Occipital lobe (tissue), 2 donors: Measurements from ENCODE around the gene NDUFS6. TPM values are rescaled to one million over a fixed set of nuclear protein-coding genes. Genes with fewer than 3 reads are reported as not detected.

Experiments
- DNase-seq: peaks from one replicate; lab custom pipeline; 2025; lab: John Stamatoyannopoulos, UW
- total RNA-seq: library from RNA; depleted of rRNA; stranded (reverse); fragments of >200 nt; gene quantifications from one replicate; pipeline ENCODE4 v1.2.3, GENCODE V29; 2014

Gene NDUFS6
- total RNA-seq, 1 donor from 2014 or later, result 12.9 TPM

DNA sequence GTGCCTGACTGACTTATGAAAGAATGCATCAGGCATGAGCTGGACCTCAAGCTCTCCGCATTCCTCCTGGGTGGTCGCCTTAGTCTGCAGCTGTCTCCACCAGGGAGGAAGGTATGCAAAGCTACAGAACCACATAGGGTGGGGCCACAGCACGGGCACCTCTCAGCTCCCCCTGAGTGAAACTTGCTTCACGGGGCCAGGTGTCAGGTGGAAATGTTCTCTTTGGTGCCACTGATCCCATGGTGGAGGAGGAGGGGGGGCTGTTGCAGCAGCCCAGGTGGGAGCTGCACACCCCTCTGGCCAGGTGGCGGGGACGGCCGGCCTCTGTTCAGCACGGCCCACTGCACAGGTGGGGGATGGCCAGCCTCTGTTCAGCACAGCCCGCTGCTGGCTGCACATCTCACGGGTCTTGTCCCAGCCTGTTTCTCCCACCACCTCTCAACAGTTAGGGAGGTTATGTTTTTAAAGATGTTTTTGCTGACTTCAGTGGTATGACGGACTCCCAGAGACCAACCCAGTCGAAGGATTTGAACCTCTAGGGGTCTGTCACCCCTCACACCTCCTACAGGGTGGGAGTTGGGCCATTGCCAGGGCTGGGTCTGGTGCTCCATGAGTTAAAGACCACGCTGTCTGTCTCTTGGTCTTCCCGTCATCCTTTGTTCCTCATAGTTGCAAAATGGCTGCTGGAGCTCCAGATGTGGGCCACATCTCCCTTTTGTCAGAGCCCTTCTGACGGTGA lies 35.9 kb upstream of the NDUFS6 start:
- no peak for DNase-seq

GRCh38 chr5:1765880-1766235 lies 35.3 kb upstream of the NDUFS6 start:
- DNase-seq, result no peak

DNA sequence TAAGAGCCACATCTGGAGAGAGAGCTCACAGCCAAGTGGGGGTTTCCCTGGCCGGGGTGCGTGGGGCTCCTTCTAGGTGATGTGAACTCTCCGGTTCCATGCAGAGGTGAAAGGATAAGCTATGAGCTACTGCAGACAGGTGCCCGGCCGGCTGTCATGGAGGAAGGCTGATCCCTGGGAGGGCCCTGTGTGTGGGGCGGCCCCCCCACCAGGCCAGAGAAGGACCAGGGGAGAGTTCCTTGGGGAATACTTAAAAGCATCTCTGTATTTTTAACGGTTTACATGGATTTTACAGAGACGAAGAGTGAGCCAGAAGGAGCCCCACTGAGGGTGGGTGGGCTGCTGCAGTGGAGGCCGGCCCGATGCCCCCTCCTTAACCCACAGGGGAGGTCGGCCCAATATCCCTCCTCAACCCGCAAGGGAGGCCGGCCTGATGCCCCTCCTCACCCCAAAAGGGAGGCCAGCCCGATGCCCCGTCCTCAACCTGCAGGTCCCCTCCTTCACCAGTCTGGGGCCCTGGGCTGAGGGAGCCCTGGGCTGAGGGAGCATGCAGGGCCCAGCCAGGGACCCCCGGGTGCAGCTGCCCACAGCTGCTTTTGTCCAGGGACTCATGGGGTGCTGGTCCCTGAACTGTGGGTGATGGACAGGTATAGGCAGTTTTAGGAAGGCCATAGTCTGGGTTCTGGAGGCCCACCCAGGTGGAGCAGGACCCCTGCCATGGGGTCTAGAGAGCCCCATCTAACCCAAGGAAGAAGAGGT lies 33.5 kb upstream of the NDUFS6 start:
- no peak for DNase-seq

GRCh38 chr5:1768283-1769000 lies 32.8 kb upstream of the NDUFS6 start:
- DNase-seq, result no peak

DNA sequence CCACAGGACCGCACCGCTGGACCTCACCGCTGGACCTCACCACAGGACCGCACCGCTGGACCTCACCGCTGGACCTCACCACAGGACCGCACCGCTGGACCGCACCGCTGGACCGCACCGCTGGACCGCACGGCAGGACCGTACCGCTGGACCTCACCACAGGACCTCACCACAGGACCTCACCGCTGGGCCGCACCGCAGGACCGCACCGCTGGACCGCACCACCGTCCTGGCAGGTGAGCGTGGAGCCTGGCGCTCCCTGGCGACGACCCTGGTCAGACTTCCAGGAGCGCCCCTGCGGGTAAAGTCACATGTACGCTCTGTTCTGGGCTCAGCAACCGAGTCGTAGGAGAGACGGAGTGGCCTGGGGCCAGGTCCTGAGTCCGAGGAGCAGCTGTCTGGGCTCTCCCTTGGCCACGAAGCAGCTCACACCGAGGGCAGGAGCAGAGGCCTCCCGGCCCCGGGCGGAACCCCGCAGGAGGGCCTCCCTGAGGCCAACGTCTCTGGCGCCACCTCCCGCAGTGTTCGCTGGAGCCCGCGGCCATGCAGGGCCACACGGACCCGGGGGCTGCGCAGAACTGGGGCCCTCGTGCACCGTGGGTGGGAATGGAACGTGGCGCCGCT lies 32.1 kb upstream of the NDUFS6 start:
- DNase-seq, result no peak

- no peak for DNase-seq
Measured at GRCh38 chr5:1769752-1770442, 31.3 kb upstream of the NDUFS6 start.

- no peak for DNase-seq
Measured at GRCh38 chr5:1770443-1770802, 30.8 kb upstream of the NDUFS6 start.

DNA sequence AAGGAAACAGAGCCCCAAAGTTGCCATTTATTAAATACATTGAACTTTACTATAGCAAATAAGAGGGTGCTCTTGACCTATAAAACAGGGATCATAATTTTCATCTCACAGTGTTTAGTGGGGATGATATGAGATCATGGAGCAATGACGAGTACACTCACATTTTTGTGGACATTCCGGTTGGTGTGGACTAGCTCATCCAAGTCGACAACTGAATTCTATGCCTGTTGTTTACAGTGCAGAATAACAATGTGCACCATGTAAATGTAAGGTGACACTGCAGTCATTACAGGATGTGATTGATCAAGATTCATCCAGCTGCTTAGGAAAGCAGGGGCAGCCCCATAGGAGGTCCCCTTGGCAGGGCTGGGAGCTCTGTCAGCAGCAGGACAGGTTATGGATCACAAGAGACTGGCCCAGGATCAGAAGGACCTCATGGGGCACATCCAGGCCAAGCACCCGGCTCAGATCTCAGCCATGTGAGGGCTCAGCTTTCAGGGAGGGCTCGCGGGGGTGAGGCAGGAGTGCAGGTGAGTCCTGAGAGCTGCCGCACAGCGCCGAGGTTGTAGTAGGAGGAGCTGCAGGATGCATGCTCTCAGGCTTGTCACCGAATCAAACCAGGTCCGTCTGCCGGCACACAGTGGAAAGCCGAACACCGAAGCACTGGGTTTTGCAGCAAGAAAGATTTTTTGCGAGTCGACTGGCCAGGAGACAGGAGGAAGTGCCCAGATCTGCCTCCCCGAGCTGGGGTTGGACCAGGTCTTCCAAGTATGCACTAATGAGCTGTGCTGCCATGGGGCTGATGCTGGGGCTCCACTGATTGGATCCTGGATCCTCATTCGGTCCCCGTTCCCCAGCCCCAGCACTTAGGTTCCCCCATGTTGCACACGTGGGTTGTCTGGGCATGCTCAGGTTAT lies 29.8 kb upstream of the NDUFS6 start:
- no peak for DNase-seq

DNA sequence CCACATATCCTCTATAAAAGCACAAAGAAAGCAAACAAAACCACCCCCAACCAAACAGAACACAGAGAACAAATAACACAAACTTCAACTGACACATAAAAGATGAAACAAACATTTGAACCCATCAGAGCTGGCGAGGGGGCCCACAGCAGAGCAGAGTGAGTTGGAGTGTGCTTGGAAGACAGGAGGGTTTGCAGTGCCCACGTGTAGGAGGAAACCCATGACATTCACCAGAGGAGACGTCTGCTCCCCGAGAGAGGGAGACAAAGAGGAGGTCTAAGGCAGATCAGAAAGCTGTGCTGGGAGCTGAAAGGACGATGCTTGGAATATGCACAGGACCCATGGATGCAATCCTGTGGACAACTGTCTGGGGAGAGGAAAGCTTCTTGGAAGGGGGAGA lies 28.6 kb upstream of the NDUFS6 start:
- no peak for DNase-seq

GRCh38 chr5:1776831-1777230 lies 24.4 kb upstream of the NDUFS6 start:
- DNase-seq, result no peak

GRCh38 chr5:1777281-1778137 lies 23.7 kb upstream of the NDUFS6 start:
- DNase-seq, result no peak

DNA sequence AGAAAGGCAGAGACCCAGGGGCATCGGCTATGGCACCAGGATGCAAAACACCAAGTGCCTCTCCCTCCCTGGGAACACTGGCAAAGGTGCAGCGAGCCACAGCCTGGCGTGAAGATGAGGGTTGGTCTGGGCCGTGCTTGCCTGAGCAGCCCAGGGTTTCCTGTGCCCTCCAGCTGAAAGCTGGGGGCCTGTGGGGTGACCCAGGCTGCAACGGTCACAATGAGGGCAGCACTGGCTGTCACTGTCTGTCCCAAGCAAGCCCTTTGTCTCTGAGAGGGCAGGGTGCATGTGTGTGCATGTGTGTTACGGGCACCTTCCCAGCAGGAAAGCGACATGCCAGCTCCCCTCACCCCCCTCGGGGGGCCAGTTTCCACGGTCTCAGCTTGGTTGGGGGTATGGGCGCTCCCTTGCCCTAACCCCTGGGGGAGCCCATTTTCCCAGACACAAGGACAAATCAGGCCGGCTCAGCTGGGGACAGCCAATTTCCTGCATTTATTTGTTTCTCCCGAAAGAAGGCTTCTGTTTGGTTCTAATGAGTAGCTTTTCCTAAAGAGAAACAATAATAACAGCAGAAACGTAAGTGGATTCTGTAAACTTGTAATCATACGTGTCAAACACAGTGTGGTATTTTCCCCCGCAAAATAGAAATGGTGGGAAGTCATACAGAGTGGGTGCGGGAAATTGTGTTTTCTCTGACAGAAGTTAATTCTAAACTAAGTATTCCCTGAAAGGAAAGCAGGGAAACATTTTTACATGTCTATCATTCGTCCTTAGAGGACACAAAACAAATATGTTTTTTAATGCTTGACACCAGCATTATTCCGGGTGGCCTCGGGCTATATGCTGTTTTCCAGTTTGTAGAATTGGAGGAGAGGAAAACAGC lies 22.8 kb upstream of the NDUFS6 start:
- DNase-seq, result no peak

GRCh38 chr5:1779021-1779680 lies 22.1 kb upstream of the NDUFS6 start:
- no peak for DNase-seq

- no peak for DNase-seq
Measured at GRCh38 chr5:1779782-1780613, 21.2 kb upstream of the NDUFS6 start.

- no peak for DNase-seq
Measured at GRCh38 chr5:1780614-1780930, 20.6 kb upstream of the NDUFS6 start.

GRCh38 chr5:1781107-1781506 lies 20.1 kb upstream of the NDUFS6 start:
- no peak for DNase-seq

- no peak for DNase-seq
Measured at GRCh38 chr5:1781726-1782384, 19.4 kb upstream of the NDUFS6 start.
